ENCODE measurements around the gene ME3. TPM values are rescaled to one million over a fixed set of nuclear protein-coding genes. Genes with fewer than 3 reads are reported as not detected.

Gene ME3
- 11.1 and 12.4 TPM in 2 replicates for total RNA-seq

GRCh38 chr11:86672007-86672621 is at the start of gene ME3:
ME3 (minus strand) TSS chr11:86672616.

Other genes starting within 250 kb of the ME3 start
- 102 and 104 TPM in 2 replicates for gene PRSS23, start 127.9 kb upstream of the ME3 start, total RNA-seq